H9 (cell line): ENCODE results near the gene TMPRSS6. TPM values are rescaled to one million over a fixed set of nuclear protein-coding genes. Genes with fewer than 3 reads are reported as not detected.

Experiments
- DNase-seq: peaks from one replicate; pipeline ENCODE4 v3.0.0-alpha.2; 2017
- H2AFZ ChIP-seq: one replicate; pipeline ENCODE4 v1.6.1; 2013; ENCODE audit warnings: mild to moderate bottlenecking, low read length, control low read depth, moderate library complexity
- H2AK5ac ChIP-seq: 2 replicates; pipeline ENCODE4 v1.6.1; 2013; ENCODE audit warnings: low read length, control low read depth, mixed read lengths; ENCODE audit not compliant: insufficient read length
- H2BK120ac ChIP-seq: one replicate; pipeline ENCODE4 v1.6.1; 2013; ENCODE audit warnings: low read depth, mild to moderate bottlenecking, low read length, control low read depth, inconsistent platforms; ENCODE audit not compliant: poor library complexity, severe bottlenecking
- H2BK12ac ChIP-seq: 2 replicates; pipeline ENCODE4 v1.6.1; 2013; ENCODE audit warnings: low read length, control low read depth, mixed read lengths, low read depth; ENCODE audit not compliant: insufficient read length
- H2BK15ac ChIP-seq: 2 replicates; pipeline ENCODE4 v1.6.1; 2013; ENCODE audit warnings: low read depth, low read length, control low read depth
- H2BK20ac ChIP-seq: one replicate; pipeline ENCODE4 v1.6.1; 2013; ENCODE audit warnings: low read depth, mild to moderate bottlenecking, low read length, control low read depth, inconsistent platforms; ENCODE audit not compliant: poor library complexity, severe bottlenecking
- H2BK5ac ChIP-seq: 2 replicates; pipeline ENCODE4 v1.6.1; 2013; ENCODE audit warnings: low read length, control low read depth, mixed read lengths; ENCODE audit not compliant: insufficient read length
- H3K14ac ChIP-seq: 2 replicates; pipeline ENCODE4 v1.6.1; 2013; ENCODE audit warnings: low read length, control low read depth; ENCODE audit not compliant: insufficient read depth
- H3K18ac ChIP-seq: 2 replicates; pipeline ENCODE4 v1.6.1; 2013; ENCODE audit warnings: low read depth, mild to moderate bottlenecking, mixed read lengths, low read length, control low read depth; ENCODE audit not compliant: insufficient read length
- H3K23ac ChIP-seq: 2 replicates; pipeline ENCODE4 v1.6.1; 2013; ENCODE audit warnings: low read length, control low read depth, mixed read lengths, low read depth; ENCODE audit not compliant: insufficient read length
- H3K23me2 ChIP-seq: 2 replicates; pipeline ENCODE4 v1.6.1; 2013; ENCODE audit warnings: low read depth, mild to moderate bottlenecking, mixed read lengths, low read length, control low read depth; ENCODE audit not compliant: insufficient read length, poor library complexity, severe bottlenecking
- H3K27ac ChIP-seq: 2 replicates; pipeline ENCODE4 v1.5.1; 2013; ENCODE audit warnings: low read length, control low read depth, mixed read lengths, low read depth; ENCODE audit not compliant: insufficient read length
- H3K27me3 ChIP-seq: 2 replicates; pipeline ENCODE4 v1.6.1; 2013; ENCODE audit warnings: low read length, control low read depth, inconsistent platforms; ENCODE audit not compliant: insufficient read depth
- H3K4ac ChIP-seq: 2 replicates; pipeline ENCODE4 v1.6.1; 2013; ENCODE audit warnings: low read depth, mild to moderate bottlenecking, control low read depth, inconsistent platforms, low read length, moderate library complexity
- H3K4me1 ChIP-seq: 2 replicates; pipeline ENCODE4 v1.6.1; 2013; ENCODE audit warnings: low read length, control low read depth, inconsistent platforms; ENCODE audit not compliant: insufficient read depth
- H3K4me2 ChIP-seq: 2 replicates; pipeline ENCODE4 v1.6.1; 2013; ENCODE audit warnings: low read length, control low read depth, mixed read lengths; ENCODE audit not compliant: insufficient read length, insufficient read depth
- H3K56ac ChIP-seq: 2 replicates; pipeline ENCODE4 v1.6.1; 2013; ENCODE audit warnings: low read depth, mild to moderate bottlenecking, mixed read lengths, low read length, control low read depth; ENCODE audit not compliant: insufficient read length
- H3K79me1 ChIP-seq: 2 replicates; pipeline ENCODE4 v1.6.1; 2013; ENCODE audit warnings: low read depth, mild to moderate bottlenecking, moderate library complexity, low read length, control low read depth, inconsistent platforms; ENCODE audit not compliant: insufficient read depth, poor library complexity, severe bottlenecking
- H3K79me2 ChIP-seq: 2 replicates; pipeline ENCODE4 v1.6.1; 2013; ENCODE audit warnings: low read length, control low read depth, inconsistent platforms; ENCODE audit not compliant: insufficient read depth
- H3K9ac ChIP-seq: 2 replicates; pipeline ENCODE4 v1.6.1; 2013; ENCODE audit warnings: low read length, control low read depth, mixed read lengths; ENCODE audit not compliant: insufficient read length; ENCODE audit errors: extremely low read depth
- H3K9me3 ChIP-seq: one replicate; pipeline ENCODE4 v1.6.1; 2013; ENCODE audit warnings: low read depth, low read length, inconsistent platforms; ENCODE audit not compliant: control insufficient read depth
- H3T11ph ChIP-seq: one replicate; pipeline ENCODE4 v1.6.1; 2013; ENCODE audit warnings: mild to moderate bottlenecking, low read length, control low read depth, inconsistent platforms
- H4K20me1 ChIP-seq: one replicate; pipeline ENCODE4 v1.6.1; 2013; ENCODE audit not compliant: control insufficient read depth, insufficient read length, insufficient read depth
- H4K5ac ChIP-seq: 2 replicates; pipeline ENCODE4 v1.6.1; 2013; ENCODE audit warnings: low read depth, mild to moderate bottlenecking, mixed read lengths, low read length, control low read depth; ENCODE audit not compliant: insufficient read length
- H4K8ac ChIP-seq: replicated peaks from 2 replicates; pipeline ENCODE4 v1.6.1; 2013; ENCODE audit warnings: low read length, control low read depth, mixed read lengths, low read depth; ENCODE audit not compliant: insufficient read length
- H4K91ac ChIP-seq: 2 replicates; pipeline ENCODE4 v1.6.1; 2013; ENCODE audit warnings: low read depth, mild to moderate bottlenecking, moderate library complexity, mixed read lengths, low read length, control low read depth; ENCODE audit not compliant: insufficient read length
- H3K27ac Mint-ChIP-seq, 3 experiments: 2 replicates in 2 of 3; 3 replicates in 1 of 3; pipeline ENCODE4 v1.8.0; 2020 to 2021; ENCODE audit warnings: mixed read lengths in 3 of 3, mild to moderate bottlenecking in 1 of 3, moderate library complexity in 1 of 3
- H3K27me3 Mint-ChIP-seq: 2 replicates; pipeline ENCODE4 v1.8.0; 2021; ENCODE audit warnings: low read depth, mild to moderate bottlenecking, moderate library complexity, mixed read lengths
- H3K36me3 Mint-ChIP-seq, 3 experiments: 2 replicates in 2 of 3; 3 replicates in 1 of 3; pipeline ENCODE4 v1.8.0; 2020 to 2021; ENCODE audit warnings: low read depth in 3 of 3, mixed read lengths in 3 of 3; ENCODE audit not compliant: insufficient read depth in 1 of 3
- H3K4me1 Mint-ChIP-seq, 2 experiments: 2 replicates each; pipeline ENCODE4 v1.8.0; 2020; ENCODE audit warnings: mixed read lengths in 2 of 2
- H3K4me3 Mint-ChIP-seq, 2 experiments: 2 replicates in 1 of 2; 3 replicates in 1 of 2; pipeline ENCODE4 v1.8.0; 2020 to 2021; ENCODE audit warnings: mild to moderate bottlenecking in 2 of 2, mixed read lengths in 2 of 2, moderate library complexity in 1 of 2
- H3K9me3 Mint-ChIP-seq, 2 experiments: 2 replicates in 1 of 2; 3 replicates in 1 of 2; pipeline ENCODE4 v1.8.0; 2020; ENCODE audit warnings: mild to moderate bottlenecking in 2 of 2, mixed read lengths in 2 of 2, moderate library complexity in 1 of 2
- WGBS: extraction: QIAGEN DNeasy Blood & Tissue Kit; methylation state at CpG from one replicate; pipeline ENCODE4 v1.1.7; 2013; ENCODE audit warnings: missing lambda C conversion rate, low lambda C conversion rate, mixed read lengths; ENCODE audit not compliant: insufficient read length; ENCODE audit errors: extremely low coverage; 5-methylcytosine and 5-hydroxymethylcytosine counted together
- total RNA-seq: library from RNA; stranded (reverse); gene quantifications from 2 replicates; pipeline ENCODE4 v1.2.1, GENCODE V29; 2021
- TF ChIP-seq, protein P1 (sequence below): fragments of 200-600 bp; sonication (generic); conservative IDR thresholded peaks from 3 replicates; pipeline ENCODE4 v1.8.0; 2021; ENCODE audit warnings: antibody characterized with exemption, mild to moderate bottlenecking

Gene TMPRSS6
- total RNA-seq, 1 experiment from 2014 or later: not detected

DNA sequence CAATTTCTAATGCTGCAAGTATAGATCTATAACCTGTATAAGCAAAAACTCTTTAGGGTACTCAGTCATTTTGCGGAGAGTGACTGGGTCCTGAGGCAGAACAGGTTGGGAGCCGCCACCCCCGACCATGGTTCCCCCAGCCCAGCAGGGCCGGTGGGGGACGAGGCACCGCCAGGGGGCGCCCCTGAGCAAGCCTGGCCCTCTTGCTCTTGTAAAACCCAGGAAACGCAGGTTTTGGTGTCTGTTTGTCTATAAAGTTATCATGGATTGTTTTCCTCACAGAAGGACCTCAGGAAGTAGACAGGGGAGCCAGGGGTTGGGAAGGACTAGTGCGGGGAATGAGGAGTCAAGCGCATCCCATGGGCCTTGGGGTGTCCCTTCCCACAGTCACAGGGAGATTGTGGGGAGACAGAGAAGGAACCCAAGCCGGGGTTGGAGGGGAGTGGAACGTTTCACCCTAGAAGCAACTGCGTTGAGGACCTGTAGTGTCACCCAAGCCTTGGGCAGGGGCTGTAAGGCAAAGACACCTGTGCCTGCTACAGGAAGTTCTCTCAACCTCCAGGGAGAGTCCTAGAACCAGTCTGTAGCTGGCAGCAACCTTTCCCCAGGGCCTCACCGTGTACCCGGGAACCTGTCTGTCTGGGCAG lies 31.6 kb downstream of the TMPRSS6 start:
- Histone ChIP-seq H3K9ac (no peak overlapping the region), H3K79me2 (no peaks in the 10 kb centered on the region), H2BK12ac (no peak overlapping the region), H3T11ph (no peak overlapping the region), H4K8ac (no peak overlapping the region), H4K5ac (no peak overlapping the region), H3K56ac (no peak overlapping the region), H3K4ac (no peak overlapping the region), H3K79me1 (no peaks in the 10 kb centered on the region), H3K27ac (no peak overlapping the region), H3K4me1 (no peaks in the 10 kb centered on the region; the same call in 1 of the 2 replicates), H3K23me2 (no peaks in the 10 kb centered on the region), H2BK15ac (no peak overlapping the region), H2AK5ac (no peak overlapping the region), H2AFZ (no peak overlapping the region), H3K23ac (no peak overlapping the region), H2BK120ac (no peak overlapping the region), H3K14ac (no peak overlapping the region), H4K20me1 (no peaks in the 10 kb centered on the region), H2BK5ac (no peak overlapping the region), H2BK20ac (no peak overlapping the region), H3K9me3 (no peaks in the 10 kb centered on the region), H4K91ac (no peak overlapping the region), H3K27me3 (no peaks in the 10 kb centered on the region; the same call in 1 of the 2 replicates), H3K4me2 (no peak overlapping the region), H3K18ac (no peak overlapping the region)
- no peak overlapping the region; a peak in 1 of 7 replicates for H3K27ac Mint-ChIP-seq
- H3K4me1 Mint-ChIP-seq: peaks cover 10% of the 10 kb centered on the region in 2 experiments; a peak in 3 of 4 replicates
- H3K27me3 Mint-ChIP-seq: peaks cover 43% of the 10 kb centered on the region
- peak; percentile 73 for DNase-seq
- TF ChIP-seq, protein P1, sequence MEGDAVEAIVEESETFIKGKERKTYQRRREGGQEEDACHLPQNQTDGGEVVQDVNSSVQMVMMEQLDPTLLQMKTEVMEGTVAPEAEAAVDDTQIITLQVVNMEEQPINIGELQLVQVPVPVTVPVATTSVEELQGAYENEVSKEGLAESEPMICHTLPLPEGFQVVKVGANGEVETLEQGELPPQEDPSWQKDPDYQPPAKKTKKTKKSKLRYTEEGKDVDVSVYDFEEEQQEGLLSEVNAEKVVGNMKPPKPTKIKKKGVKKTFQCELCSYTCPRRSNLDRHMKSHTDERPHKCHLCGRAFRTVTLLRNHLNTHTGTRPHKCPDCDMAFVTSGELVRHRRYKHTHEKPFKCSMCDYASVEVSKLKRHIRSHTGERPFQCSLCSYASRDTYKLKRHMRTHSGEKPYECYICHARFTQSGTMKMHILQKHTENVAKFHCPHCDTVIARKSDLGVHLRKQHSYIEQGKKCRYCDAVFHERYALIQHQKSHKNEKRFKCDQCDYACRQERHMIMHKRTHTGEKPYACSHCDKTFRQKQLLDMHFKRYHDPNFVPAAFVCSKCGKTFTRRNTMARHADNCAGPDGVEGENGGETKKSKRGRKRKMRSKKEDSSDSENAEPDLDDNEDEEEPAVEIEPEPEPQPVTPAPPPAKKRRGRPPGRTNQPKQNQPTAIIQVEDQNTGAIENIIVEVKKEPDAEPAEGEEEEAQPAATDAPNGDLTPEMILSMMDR: peak; percentile 100
- H3K36me3 Mint-ChIP-seq: no peaks in the 10 kb centered on the region
- no peaks in the 10 kb centered on the region for H3K9me3 Mint-ChIP-seq
- WGBS: no CpG with 5 or more reads among the region's 15 CpGs
- H3K4me3 Mint-ChIP-seq: peak overlapping the region in 1 of 2 experiments; percentile 33; a peak in 1 of 5 replicates
